GM12801 (cell line): ENCODE data around the gene PRPF38B.

ENCODE experiments used
- CTCF ChIP-seq: IDR thresholded peaks from one replicate; pipeline ENCODE4 v1.5.1; 2011; ENCODE audit warnings: control low read depth; ENCODE audit not compliant: insufficient read length; ENCODE audit errors: extremely low read depth

Gene PRPF38B

GRCh38 chr1:108749081-108749480, 57.0 kb downstream of the PRPF38B start:
- no peak for TF ChIP-seq CTCF

GRCh38 chr1:108750476-108751181, 58.5 kb downstream of the PRPF38B start:
- no peak for TF ChIP-seq CTCF
